OCI-LY7 (cell line): Measurements from ENCODE around the gene EPS8L3.

ENCODE experiments used
- CTCF ChIP-seq: fragments of 200-600 bp; sonication (generic); conservative IDR thresholded peaks from 2 replicates; pipeline ENCODE4 v1.5.1; 2014; ENCODE audit warnings: mild to moderate bottlenecking, antibody characterized with exemption, low read length, moderate library complexity, mixed read lengths
- EZH2phosphoT487 ChIP-seq: fragments of 200-600 bp; sonication (generic); IDR thresholded peaks from 2 replicates; pipeline ENCODE4 v1.6.1; 2018; ENCODE audit warnings: low read depth, borderline replicate concordance, mild to moderate bottlenecking, mixed run types, antibody characterized with exemption, low read length, moderate library complexity, mixed read lengths

DNA sequence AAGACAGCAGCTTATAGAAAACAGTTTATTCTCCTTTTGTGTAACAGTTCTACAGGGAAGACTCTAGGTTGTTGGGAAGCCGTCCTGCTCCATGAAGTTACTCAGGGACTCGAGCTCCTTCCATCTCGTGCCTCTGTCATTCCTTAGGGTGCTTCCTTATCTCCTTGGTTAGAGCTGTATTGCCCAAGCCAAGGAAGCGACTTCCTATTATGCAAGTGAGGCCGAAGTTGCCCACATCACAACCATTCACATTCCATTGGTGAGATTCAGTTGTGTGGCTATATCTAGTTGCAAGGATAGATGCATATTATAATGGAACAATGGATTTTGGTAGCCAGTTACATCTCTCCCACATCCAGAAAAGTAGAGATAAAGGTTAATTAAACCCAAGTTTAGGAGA, 42.7 kb downstream of the EPS8L3 start:
- TF ChIP-seq CTCF (no peak), EZH2phosphoT487 (no peak)
